ENCODE results near the gene SLX4IP. TPM values are rescaled to one million over a fixed set of nuclear protein-coding genes. Genes with fewer than 3 reads are reported as not detected.

The SLX4IP gene
- total RNA-seq, 1 donor: 4.0 TPM

GRCh38 chr20:10670501-10671220 lies 235.6 kb downstream of the SLX4IP start:
- Histone ChIP-seq H3K4me1 (ENCODE audit: insufficient read depth, low read length) (peaks cover 43% of the 10 kb centered on the region), H3K79me2 (ENCODE audit: insufficient read depth, low read length) (peaks cover 77% of the 10 kb centered on the region), H3K36me3 (ENCODE audit: insufficient read depth, low read length) (peaks cover 25% of the 10 kb centered on the region), H3K27ac (ENCODE audit: low read depth, low read length) (peak overlapping the region; percentile 97), H4K20me1 (ENCODE audit: insufficient read depth, low read length) (no peaks in the 10 kb centered on the region), H3K27me3 (ENCODE audit: insufficient read depth, low read length) (no peaks in the 10 kb centered on the region), H3K4me3 (ENCODE audit: insufficient read depth, low read length) (peak overlapping the region; percentile 97), H3K4me2 (ENCODE audit: insufficient read depth, low read length) (peak overlapping the region; percentile 84), H3K9me3 (ENCODE audit: low read depth, low read length) (no peaks in the 10 kb centered on the region), H2AFZ (ENCODE audit: low read length) (peak overlapping the region; percentile 0)
- DNase-seq (ENCODE audit: insufficient read length, low spot score, missing footprints): peak; percentile 86
- TF ChIP-seq CTCF (IDR thresholded peaks at IDR 0.05; ENCODE audit: extremely low read depth, low read depth, low read length): no peak

GRCh38 chr20:10671221-10671918 lies 236.3 kb downstream of the SLX4IP start:
- H2AFZ ChIP-seq (ENCODE audit: low read length): peak overlapping the region; percentile 0
- peaks cover 22% of the 10 kb centered on the region for H3K36me3 ChIP-seq (ENCODE audit: insufficient read depth, low read length)
- H4K20me1 ChIP-seq (ENCODE audit: insufficient read depth, low read length): no peaks in the 10 kb centered on the region
- peak overlapping the region; percentile 84 for H3K4me2 ChIP-seq (ENCODE audit: insufficient read depth, low read length)
- H3K79me2 ChIP-seq (ENCODE audit: insufficient read depth, low read length): peaks cover 70% of the 10 kb centered on the region
- H3K4me3 ChIP-seq (ENCODE audit: insufficient read depth, low read length): peak overlapping the region; percentile 97
- peak; percentile 99 for DNase-seq (ENCODE audit: insufficient read length, low spot score, missing footprints)
- TF ChIP-seq CTCF (IDR thresholded peaks at IDR 0.05; ENCODE audit: extremely low read depth, low read depth, low read length): peak; percentile 72
- H3K27ac ChIP-seq (ENCODE audit: low read depth, low read length): peak overlapping the region; percentile 97
- no peaks in the 10 kb centered on the region for H3K27me3 ChIP-seq (ENCODE audit: insufficient read depth, low read length)
- peaks cover 38% of the 10 kb centered on the region for H3K4me1 ChIP-seq (ENCODE audit: insufficient read depth, low read length)
- H3K9me3 ChIP-seq (ENCODE audit: low read depth, low read length): no peaks in the 10 kb centered on the region

GRCh38 chr20:10671919-10672623 lies 237.0 kb downstream of the SLX4IP start:
- Histone ChIP-seq H4K20me1 (ENCODE audit: insufficient read depth, low read length) (no peaks in the 10 kb centered on the region), H3K9me3 (ENCODE audit: low read depth, low read length) (no peaks in the 10 kb centered on the region), H3K36me3 (ENCODE audit: insufficient read depth, low read length) (peaks cover 20% of the 10 kb centered on the region), H2AFZ (ENCODE audit: low read length) (peak overlapping the region; percentile 61), H3K79me2 (ENCODE audit: insufficient read depth, low read length) (peaks cover 63% of the 10 kb centered on the region), H3K4me2 (ENCODE audit: insufficient read depth, low read length) (peak overlapping the region; percentile 84), H3K4me3 (ENCODE audit: insufficient read depth, low read length) (peak overlapping the region; percentile 97), H3K27ac (ENCODE audit: low read depth, low read length) (peak overlapping the region; percentile 97), H3K4me1 (ENCODE audit: insufficient read depth, low read length) (peaks cover 34% of the 10 kb centered on the region), H3K27me3 (ENCODE audit: insufficient read depth, low read length) (no peaks in the 10 kb centered on the region)
- no peak for TF ChIP-seq CTCF (IDR thresholded peaks at IDR 0.05; ENCODE audit: extremely low read depth, low read depth, low read length)
- peak; percentile 90 for DNase-seq (ENCODE audit: insufficient read length, low spot score, missing footprints)
